Frontal cortex (tissue), 4 donors: ENCODE data around the gene KCTD4. TPM values are rescaled to one million over a fixed set of nuclear protein-coding genes. Genes with fewer than 3 reads are reported as not detected.
A peak's percentile ranks its signal among the peaks of the same experiment; 100 is the strongest.
"Not testable (repeated sequence)": the region's sequence is repeated elsewhere in the genome, so short reads cannot be mapped to it uniquely, and the experiment has no call there.

Experiments
- DNase-seq, 2 donors: peaks; one replicate each; pipeline ENCODE4 v3.0.0; 2012; ENCODE audit warnings: low spot score in 2 of 2
- FAIRE-seq: peaks from 2 replicates; lab custom pipeline; 2012; peaks lifted over from hg19 to GRCh38; lab: Jason Lieb, UNC
- total RNA-seq: library from RNA; depleted of rRNA; stranded (reverse); fragments of >200 nt; gene quantifications from one replicate; pipeline ENCODE4 v1.2.3, GENCODE V29; 2014
- donor health status: control.
- donor health status: control.
- donor health status: control.

The KCTD4 gene
- total RNA-seq, 1 donor from 2014 or later: 4.5 TPM

DNA sequence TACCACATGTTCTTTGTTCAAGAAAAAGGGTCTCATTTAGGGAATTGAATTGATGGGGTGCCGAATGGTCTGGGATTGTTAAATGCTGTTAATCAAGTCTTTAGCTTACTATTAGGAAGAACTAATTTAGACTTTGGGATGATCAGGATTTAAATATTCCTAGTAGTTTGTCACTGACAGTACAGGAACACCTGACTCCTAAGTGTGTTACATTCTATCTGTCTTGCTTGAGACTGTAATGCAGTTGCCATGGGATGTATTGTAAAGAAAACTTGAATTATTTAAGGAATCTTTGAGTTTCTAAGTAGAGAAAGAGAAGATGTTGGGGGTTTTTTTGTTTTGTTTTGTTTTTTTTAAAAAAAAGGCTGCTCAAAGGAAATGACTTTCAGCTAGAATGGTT is 17.8 kb upstream of the KCTD4 start:
- no peak for DNase-seq
- FAIRE-seq: no peak

DNA sequence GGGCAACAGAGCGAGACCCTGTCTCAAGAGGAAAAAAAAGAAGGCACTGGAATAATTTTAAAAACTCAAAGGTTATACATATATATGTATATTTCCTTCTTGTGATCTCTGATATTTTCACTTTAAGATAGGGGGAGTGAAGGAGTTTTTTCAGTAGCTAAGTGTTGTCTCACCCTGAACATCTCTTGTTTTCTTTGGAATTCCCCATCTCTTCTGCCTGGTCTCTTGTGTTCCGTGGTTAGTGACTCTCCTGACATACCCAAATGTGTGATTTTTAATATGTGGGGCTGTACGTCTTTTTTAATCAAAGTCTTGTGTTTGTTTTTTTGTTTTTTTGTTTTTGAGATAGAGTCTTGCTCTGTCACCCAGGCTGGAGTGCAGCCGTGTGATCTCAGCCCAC is 15.3 kb upstream of the KCTD4 start:
- DNase-seq: no peak
- FAIRE-seq: no peak

DNA sequence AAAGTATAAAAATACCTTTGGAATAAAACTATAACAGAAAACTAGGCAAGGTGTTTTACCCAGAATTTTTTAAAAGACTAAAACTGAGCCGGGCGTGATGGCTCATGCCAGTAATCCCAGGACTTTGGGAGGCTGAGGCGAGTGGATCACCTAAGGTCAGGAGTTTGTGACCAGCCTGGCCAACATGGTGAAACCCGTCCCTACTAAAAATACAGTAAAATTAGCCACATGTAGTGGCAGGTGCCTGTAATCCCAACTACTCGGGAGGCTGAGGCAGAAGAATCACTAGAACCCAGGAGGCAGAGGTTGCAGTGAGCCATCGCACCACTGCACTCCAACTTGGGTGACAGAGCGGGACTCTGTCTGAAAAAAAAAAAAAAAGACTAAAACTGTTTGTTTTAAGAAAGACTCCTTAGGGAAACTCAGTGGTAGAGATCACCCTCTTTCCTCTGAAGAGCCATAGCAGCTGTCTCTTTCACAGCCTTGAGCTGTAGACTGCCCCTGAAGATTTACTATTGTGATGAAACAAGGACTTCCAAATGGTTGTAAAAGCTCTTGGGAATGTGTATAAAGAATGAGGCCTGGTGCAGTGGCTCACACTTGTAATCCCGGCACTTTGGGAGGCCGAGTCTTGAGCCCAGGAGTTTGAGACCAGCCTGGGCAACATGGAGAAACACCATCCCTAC is 14.7 kb upstream of the KCTD4 start:
- no peak for FAIRE-seq
- no peak for DNase-seq

DNA sequence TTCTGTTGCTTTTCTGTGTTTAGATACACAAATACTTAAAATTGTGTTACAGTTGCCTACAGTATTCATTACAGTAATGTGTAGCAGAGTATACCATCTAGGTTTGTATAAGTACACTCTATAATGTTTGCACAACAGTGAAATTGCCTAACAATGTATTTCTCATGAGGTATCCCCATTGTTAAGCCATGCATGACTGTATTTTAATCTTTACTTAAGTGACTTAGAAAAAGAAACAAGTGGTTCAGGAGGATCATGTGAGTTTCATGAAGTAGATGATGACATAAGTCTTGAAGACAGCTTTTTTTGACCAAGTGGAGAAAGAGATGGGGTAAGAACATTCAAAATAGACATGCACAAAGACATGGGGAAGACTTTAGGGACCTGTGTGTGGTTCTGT is 8.4 kb upstream of the KCTD4 start:
- FAIRE-seq (no peak), DNase-seq (no peak)

DNA sequence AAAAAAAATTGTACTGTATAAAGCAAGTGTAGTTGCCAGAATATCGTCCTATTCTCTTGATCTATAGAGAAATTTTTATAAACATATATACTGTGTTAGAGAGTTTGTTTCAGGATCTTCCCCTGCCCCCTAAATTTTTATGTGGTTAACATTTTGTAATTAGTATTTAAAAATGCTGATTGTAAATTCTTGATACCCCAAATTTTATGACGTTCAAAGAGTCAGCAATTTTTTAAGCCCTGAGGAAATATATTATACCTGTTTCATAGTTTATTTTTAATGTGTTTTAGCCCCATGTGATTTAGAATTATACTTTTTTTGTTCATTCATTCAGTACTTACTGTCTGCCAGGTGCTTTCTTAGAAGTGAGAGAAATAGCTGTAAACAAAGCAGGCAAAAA is 7.3 kb upstream of the KCTD4 start:
- DNase-seq: no peak
- no peak for FAIRE-seq

DNA sequence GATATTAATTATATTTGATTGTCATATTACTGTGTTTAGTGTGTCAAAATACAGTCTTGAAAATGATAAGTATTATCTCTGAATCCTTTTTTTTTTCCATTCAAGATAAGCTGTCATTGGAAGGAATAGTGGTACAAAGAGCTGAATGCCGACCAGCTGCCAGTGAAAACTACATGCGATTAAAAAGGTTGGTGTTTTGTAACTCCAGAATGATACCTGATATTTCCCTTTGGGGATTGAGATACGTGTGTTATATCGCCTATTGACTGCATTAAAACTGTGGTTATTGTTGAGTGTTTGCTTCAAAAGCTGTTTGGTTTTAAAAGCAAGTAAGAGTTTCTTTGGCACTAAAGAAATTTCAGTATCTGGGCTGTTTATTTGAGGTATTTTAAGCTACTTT is 6.5 kb upstream of the KCTD4 start:
- no peak for DNase-seq
- FAIRE-seq: no peak

DNA sequence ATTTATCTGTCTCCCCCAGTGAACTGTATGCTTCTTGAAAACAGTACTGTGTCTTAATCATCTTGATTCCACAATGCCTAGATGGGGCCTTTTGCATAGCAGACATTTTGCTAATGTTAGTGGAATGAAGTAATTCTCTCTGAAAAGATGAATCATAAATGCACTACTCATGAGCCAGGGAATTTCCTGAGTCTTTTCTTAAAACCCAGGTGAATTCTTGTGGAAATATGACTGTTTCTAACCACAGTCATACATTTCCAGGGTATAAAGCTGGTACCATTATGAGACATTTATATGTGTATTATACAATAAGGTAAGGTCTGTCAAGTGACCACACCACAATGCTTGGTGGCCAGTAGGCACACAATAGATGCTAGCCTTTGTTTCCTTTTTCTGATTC is 5.5 kb upstream of the KCTD4 start:
- DNase-seq (no peak), FAIRE-seq (no peak)

DNA sequence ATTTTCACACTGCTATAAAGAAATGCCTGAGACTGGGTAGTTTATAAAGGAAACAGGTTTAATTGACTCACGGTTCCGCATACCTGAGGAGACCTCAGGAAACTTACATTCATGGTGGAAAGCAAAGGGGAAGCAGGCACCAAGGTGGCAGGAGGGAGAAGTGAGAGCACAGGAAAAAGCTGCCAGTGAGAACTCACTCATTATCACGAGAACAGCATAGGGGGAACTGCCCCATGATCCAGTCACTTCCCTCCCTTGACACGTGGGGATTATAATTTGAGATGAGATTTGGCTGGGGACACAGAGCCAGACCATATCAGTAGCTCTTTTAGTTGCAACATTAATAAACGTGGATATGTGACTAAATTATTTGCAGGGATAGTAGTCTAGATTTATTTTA is 4.3 kb upstream of the KCTD4 start:
- no peak for DNase-seq
- FAIRE-seq: no peak

DNA sequence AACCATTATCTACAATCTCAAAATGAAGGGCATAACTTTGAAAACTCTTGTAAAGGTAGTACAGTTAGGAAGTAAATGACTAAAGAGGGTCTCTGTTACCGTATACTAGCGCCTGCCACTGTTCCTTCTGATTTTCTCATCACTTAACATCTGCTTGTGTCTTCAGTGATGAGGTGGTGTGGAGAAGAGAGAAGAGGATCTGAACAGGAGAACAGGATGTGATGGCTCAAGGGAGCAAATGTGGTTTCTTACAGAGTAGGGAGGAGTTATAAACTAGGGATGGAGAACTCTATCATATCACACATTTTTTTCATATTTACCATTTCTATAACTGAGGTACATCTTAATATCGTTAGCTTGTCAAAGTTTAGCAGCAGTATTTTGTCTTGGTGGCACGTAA is 1.1 kb downstream of the KCTD4 start:
- no peak for DNase-seq
- FAIRE-seq: no peak

DNA sequence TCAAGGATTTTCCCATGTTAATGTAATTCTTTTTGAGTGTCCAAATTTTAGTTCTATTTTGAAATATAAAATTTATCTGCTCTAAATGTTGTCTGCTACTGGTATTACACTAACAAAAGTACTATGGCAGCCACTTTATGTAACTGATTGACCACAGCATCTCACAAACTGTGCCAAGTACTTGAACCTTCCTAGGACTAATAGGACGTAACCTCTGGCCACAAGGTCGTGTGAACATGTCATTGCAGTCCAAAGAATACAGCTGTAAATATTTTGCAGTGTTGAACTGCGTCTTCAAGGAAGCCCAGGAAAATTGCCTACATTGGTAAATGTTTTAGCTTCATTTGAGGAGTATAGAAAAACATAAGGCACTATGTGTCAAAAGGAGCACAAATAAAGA is 1.9 kb downstream of the KCTD4 start:
- FAIRE-seq: no peak
- DNase-seq: no peak

DNA sequence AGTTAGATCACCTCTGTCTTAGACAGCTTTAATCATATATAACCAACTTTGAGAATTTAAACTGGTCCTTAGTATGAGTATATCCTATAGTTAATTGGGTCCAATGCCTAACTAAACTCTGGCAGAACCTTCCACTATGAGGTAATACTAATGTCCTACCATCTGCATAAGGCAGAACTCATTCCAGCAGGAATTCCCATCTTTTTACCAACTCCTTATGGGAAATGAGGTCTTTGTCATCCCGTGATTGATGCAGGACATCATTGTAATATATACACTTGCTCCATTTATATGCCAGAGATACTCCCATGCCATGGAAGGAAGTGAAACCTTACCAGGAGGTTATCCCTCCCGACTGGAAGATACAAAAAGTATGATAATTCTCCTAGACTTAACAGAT is 2.8 kb downstream of the KCTD4 start:
- FAIRE-seq: no peak
- DNase-seq: no peak

DNA sequence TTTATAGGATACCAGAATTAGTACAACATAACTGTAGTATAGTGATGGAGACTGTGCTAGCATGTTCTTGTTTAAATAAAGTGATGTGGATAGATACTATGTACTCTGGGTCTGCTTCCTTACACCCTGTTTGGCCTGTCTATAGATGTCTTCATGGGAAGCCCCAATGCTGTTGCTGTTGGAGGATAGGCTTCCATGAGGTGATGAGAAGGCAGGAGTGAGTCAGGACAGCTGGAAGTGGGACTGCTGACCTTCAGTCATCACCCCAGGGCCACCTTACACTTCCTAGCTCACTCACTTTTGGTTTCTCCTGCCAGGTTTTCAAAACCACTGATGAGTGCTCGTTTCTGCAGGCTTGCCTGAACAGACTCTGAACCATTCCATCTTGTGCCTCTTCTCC is 4.2 kb downstream of the KCTD4 start:
- DNase-seq: no peak
- FAIRE-seq: no peak

DNA sequence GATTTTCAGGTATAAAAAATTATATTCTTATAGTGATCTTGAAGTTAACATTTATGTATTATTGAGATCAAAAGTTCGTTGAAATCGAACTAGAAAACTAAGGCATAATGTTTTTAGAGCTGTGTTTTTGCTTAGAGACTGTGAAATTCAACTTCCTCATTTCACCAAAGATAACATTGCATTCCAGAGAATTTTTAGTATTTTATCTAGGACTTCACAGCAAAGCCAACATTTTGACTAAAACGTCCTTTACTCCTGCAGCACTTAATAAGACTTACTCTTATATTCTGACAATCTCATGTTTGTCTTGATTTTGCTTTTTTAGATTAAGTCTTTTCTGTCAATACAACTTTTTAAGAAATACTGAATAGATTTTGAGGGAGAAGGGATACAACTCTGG is 4.7 kb downstream of the KCTD4 start:
- FAIRE-seq (peak; percentile 59), DNase-seq (no peak)

DNA sequence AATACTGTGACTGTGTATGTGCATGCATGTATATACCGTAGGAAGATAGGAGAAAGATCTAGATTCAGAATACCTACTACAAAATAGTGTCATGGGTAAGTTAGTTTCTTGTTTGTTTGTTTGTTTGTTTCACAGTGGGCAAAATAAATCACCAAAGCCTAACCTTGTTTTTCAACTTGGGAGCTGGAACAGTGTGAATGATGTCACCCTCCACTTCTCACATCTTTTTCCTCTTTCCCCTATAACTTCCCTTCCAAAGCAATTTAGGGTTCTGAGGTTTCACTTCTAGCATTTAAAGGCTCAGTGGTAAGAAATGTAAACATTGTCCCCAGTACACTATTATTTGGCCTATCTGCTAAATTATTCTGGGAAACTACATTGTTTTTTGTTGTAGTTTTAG is 5.4 kb downstream of the KCTD4 start:
- FAIRE-seq: no peak
- DNase-seq: no peak

DNA sequence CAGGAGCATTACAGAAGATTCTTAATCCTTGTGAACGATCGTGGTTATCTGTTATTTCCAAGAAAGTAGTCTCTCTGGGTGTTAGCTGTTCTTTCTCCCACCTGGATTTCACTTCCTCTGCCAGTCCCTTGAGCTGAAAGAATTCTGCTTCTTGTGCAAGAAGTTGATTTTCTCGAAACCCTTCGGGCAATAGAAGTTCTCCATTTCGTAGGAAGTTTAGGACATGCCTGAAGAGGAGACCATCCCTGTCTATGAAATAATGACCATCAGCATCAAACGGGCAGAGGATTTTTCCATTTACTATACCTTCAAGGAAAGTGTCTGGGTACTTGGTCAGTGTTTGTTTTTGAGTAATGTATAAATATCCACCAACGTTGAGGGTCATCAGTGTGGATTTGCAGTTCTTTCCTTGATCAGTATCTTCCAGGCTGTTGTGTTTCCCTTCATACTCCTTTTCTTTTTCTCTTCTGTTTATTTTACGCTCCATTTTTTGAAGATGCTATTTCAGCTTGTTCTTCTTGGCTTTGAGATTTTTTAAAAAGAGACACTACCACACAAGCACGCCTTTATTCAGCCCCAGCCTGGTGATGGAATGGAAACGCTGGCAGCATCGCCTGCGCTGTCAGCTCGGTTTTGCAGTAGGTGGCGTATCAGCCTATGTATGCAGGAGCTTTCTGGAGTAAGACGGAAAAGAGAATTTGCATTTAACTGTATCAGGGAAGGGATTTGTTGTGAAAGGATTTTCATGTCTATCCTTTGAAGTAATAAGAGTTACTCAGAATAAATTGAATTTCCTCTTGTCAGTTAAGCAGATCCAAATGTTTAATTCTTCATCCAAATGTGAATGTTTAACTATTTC is 6.5 kb downstream of the KCTD4 start:
- DNase-seq (peak; percentile 10 to 16), FAIRE-seq (peak; percentile 84)

DNA sequence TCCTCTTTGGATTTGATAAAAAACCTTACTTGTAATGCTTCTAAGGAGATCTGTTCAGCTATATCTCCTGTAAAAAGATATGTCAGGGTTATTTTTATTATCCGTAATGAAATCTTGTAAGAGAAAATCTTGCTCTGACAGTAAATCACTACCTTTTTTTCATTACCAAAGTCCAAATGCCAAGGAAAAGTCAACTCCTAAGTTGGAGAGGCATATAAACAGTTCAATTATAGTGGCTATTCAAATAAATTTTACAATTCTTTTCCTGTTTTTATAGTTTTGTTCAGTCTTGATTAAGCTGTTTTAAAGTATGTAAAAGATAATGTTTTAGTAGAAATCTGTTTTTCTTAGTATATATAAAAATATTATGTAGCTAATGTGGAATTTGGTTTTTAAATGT is 9.0 kb downstream of the KCTD4 start:
- no peak for FAIRE-seq

DNA sequence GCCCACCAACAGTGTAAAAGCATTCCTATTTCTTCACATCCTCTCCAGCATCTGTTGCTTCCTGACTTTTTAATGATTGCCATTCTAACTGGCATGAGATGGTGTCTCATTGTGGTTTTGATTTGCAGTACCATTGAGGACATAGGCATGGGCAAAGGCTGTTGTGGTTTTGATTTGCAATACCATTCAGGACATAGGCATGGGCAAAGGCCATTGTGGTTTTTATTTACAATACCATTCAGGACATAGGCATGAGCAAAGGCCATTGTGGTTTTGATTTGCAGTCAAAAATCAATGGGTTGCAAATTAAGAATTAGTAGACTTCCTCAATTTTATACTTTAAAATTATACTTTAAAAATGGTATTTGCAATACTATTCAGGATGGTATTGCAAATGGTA is 11.3 kb downstream of the KCTD4 start:
- not testable (repeated sequence) for DNase-seq, FAIRE-seq

More for the DNA sequence above, 9.0 kb downstream of the KCTD4 start:
- no peak for DNase-seq

DNA sequence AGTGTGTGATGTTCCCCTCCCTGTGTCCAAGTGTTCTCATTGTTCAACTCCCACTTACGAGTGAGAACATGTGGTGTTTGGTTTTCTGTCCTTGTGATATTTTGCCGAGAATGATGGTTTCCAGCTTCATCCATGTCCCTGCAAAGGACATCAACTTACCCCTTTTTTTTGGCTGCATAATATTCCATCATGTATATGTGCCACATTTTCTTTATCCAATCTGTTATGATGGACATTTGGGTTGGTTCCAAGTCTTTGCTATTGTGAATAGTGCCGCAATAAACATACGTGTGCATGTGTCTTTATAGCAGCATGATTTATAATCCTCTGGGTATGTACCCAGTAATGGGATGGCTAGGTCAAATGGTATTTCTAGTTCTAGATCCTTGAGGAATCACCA is 11.8 kb downstream of the KCTD4 start:
- DNase-seq, FAIRE-seq: not testable (repeated sequence)

DNA sequence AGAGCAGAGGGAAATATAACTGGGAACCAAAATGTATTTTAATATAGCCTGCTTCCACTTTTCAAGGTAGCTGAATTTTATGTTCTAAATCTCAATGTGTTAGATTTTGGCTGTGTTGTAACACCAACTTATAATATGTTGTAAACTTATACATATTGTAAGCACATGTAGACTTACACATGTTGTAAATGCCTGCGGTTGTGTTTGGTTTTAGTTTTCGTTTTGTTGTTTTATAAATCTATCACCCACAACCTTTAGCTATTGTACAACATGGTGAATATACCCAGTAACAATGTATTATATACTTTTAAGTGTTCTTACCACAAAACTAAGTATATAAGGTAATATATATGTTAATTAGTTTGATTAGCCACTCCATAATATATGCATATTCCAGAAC is 15.6 kb downstream of the KCTD4 start:
- DNase-seq: no peak
- no peak for FAIRE-seq

DNA sequence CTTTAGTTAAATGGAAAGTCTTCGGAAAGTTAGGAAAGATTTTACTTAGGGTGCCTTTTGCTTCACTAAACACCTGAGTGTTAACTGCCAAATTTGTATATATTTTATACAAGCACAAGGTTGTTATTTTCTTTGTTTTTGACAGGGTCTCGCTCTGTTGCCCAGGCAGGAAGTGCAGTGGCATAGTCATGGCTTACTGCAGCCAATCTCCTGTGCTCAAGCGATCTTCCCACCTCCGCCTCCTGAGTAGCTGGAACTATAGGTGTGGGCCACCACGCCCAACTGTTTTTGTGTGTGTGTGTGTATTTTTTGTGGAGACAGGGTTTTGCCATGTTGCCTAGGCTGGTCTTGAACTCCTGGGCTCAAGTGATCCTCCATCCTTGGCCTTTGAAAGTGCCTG is 16.2 kb downstream of the KCTD4 start:
- FAIRE-seq: no peak

More for the DNA sequence above, 16.2 kb downstream of the KCTD4 start:
- no peak for DNase-seq
